HG03064 (cell line): ENCODE data around the gene TOX2.

ENCODE experiments used
- ATAC-seq: cut with Tn5 transposase; IDR thresholded peaks from one replicate; pipeline ENCODE4 v1.9.1; 2021; ENCODE audit warnings: low read depth; ENCODE audit not compliant: unreplicated experiment

TOX2 gene

DNA sequence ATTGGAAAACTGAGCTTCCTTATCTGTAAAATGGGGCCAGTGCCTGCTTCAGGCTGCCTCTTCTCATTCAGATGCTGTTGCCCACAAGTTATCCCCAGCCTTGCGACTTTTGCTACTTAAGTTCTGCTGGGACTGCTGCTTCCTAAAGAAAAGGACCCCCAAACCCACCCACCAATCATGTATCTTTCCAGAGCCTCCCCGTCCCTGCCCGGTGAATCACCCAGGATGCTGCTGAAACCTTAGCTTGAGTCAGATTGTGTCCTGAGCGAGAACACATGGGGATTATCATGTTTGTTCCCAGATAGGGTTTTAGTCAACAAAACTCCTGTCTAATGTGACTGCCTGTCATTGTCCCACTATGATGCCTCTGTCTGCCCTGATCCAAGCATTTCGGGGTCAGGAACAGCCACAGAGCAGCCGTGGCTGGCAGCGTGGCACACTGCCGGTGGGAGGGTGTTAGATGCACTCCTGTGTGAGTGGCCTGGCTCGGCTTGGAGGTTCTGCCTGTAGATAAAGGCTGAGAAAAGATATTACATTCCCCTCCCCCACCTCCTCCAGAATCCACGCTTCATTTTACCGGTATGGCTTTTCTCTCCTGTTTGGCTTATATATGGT, 79.9 kb downstream of the TOX2 start:
- no peak for ATAC-seq

GRCh38 chr20:43995645-43996044, 81.0 kb downstream of the TOX2 start:
- ATAC-seq: no peak

- ATAC-seq: no peak
Measured at GRCh38 chr20:43996240-43996930, 81.7 kb downstream of the TOX2 start.

DNA sequence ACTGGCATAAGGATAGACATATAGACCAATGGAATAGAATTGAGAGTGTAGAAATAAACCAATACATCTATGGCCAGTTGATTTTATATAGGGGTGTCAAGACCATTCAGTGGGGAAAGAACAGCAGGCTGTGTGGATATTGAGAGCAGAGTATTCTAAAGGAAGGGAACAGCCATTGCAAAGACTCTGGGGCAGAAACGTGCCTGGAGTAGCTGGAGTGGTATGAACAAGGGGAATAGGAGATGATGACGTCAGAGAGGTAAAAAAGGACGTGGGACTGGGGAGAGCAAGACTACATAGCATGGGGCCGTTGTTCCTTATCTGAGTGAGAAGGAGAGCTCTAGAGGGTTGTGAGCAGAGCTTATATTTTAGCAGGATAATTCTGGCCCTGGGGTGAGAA, 85.2 kb downstream of the TOX2 start:
- ATAC-seq: no peak

DNA sequence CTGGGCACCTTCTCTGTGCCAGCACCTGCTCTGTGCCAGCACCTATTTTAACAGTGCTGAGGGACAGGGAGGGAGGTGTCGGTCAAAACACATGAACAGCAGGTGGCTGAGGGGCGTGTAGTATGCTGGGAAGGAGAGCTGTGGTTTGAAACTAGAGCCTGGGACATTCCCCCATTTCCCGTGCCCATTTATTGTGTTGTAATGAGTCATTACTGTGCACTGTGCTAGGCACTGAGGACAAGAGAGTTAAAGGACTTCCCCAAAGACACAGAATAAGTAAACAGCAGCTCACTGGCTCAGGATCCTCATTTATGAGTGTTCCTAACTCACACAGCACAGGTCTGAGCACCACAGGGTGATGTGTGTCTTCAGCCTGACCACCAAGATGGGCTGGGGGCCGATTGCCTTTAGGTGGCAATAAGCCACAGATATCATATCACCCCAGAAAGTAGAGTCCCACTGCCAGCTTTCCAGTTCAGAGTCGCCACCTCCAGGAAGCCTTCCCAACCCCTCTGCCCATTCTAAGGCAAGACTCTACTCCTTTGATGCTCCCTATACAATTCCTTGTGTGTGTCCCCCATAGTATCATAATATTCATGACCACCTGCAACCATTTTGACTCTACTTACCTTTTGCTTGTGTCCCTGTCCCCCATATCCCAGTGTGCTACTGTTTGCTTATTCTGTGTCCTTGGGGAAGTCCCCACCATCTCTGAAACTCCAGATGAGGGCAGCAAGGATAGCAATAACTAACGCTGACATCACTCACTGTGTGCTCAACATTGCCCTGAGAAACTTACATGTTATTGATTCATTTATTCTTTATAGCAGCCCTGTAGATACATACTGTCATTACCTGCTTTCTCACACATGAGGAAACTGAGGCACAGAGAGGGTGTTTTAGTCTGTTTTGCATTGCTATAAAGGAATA, 87.3 kb downstream of the TOX2 start:
- ATAC-seq: no peak

DNA sequence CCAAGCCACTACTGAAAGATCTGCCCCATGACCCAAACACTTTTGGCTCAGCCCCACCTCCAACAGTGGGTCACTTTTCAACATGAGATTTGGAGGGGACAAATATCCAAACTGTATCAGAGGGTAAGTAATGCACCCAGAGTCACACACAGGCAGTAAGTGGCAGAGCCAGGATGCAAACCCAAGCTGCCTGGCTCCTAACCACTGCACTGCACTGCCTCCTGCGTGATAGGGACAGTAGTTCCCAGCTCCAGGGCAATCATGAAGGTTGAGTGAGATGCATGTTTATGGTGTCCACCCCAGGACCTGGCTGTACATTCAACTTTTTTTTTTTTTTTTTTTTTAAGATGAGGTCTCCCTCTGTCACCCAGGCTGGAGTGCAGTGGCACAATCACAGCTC, 88.2 kb downstream of the TOX2 start:
- no peak for ATAC-seq

DNA sequence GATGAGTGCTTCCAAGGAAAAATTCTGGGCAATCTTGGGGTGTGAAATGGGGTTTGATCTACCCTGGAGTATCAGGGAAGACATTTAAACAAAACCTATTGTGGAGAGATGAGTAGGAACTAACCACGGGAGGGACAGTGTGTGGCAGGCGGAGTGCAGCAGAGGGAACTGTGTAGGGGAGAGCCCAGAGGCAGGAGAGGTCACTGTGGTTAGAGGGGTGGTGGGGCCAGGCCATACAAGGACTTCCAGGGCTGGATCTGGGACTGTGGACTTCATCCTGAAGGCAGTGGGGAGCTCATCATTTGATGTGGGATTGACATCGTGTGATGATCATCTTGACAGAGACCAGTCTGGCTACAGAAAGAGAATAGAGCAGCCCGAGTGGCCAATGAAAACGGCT, 89.0 kb downstream of the TOX2 start:
- no peak for ATAC-seq

GRCh38 chr20:44004306-44004915, 89.8 kb downstream of the TOX2 start:
- ATAC-seq: no peak

DNA sequence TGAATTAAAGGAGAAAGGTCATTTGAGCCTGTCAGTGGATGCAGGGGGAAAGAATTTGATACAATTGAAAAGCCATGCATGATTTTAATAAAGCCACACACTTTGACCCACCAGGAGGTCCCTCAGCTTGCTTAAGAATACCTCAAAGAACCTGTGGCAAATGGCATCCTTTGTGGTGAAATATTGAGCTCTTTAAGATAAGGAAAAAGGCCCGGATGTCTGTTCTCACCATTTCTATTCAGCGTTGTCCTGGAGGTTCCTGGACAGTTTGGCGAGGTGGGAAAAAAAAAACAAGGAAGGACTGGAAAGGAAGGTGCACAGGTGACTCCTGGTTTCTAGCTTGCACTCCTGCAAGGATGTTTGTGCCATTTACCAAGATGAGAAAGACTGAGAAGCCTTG, 91.0 kb downstream of the TOX2 start:
- ATAC-seq: no peak

- no peak for ATAC-seq
Measured at GRCh38 chr20:44006126-44006525, 91.5 kb downstream of the TOX2 start.

DNA sequence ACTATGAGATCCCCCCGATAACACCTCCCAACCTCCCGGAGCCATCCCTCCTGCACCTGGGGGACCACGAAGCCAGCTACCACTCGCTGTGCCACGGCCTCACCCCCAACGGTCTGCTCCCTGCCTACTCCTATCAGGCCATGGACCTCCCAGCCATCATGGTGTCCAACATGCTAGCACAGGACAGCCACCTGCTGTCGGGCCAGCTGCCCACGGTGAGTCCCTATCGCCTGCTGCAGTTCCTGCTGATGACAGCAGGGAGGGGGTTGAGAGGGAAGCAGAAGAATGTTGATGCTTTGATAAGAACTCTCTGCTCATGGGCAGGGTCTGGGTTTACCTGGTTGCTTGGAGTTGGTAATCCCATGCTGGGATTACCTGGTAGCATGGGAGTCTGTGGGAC, 91.9 kb downstream of the TOX2 start:
- no peak for ATAC-seq

- no peak for ATAC-seq
Measured at GRCh38 chr20:44008806-44009678, 94.4 kb downstream of the TOX2 start.

GRCh38 chr20:44009679-44009992, 95.0 kb downstream of the TOX2 start:
- ATAC-seq: no peak

DNA sequence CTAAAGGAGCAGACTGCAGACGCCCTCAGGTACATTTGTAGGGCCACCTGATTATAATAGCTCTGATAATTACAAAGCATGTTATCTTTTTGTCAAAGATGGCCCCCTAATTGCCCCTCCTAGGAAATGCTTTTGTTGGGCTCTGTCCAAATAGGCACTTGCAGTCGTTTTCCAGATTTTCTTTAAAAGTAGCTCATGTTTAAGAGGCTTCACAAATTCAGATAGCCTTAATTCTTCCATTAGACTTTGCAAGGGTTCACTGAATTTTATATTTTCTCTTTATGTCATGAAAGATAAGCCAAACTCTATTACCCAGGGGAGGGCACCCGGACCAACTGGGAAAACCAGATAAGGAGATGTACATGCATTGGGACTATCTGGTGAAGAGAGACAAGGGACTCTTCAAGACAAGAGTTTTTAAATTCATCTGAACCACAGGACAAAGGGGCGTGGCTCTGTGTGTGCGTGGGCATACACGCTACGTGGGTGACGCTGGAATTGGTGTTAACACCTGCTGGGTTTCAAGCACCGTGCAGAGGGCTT, 95.6 kb downstream of the TOX2 start:
- ATAC-seq: no peak

DNA sequence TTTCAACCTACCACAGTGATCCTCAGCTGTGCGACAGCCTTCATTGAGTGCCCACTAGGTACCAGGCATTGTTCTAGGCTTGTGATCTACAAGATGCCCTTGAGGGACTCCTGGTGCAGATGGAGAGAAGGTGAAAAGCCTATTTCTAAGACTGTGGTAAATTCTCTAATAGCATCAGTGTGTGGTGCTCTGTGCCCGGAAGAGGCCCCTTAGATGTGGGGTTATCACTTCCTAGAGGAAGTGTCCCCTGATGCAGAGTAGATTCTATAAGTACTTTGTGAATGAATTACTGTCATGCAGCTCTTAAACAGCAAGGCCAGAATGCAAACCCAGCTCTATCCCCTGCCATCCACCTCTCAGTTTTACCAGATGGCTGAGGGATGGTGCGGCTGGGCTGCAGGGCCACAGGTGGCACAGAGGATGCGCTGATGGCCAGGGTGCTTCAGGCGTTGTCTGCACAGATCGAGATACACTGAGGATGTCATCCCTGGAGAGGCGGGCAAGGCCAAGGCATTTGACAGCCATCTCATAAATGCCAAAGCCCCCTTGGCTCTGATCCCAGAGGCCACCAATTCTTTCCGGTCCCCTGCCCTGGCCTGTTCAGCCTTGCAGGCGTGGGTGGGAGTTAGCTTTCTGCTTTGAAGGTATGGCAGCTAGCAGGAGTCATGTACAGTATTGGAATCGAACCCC, 96.7 kb downstream of the TOX2 start:
- ATAC-seq: no peak

DNA sequence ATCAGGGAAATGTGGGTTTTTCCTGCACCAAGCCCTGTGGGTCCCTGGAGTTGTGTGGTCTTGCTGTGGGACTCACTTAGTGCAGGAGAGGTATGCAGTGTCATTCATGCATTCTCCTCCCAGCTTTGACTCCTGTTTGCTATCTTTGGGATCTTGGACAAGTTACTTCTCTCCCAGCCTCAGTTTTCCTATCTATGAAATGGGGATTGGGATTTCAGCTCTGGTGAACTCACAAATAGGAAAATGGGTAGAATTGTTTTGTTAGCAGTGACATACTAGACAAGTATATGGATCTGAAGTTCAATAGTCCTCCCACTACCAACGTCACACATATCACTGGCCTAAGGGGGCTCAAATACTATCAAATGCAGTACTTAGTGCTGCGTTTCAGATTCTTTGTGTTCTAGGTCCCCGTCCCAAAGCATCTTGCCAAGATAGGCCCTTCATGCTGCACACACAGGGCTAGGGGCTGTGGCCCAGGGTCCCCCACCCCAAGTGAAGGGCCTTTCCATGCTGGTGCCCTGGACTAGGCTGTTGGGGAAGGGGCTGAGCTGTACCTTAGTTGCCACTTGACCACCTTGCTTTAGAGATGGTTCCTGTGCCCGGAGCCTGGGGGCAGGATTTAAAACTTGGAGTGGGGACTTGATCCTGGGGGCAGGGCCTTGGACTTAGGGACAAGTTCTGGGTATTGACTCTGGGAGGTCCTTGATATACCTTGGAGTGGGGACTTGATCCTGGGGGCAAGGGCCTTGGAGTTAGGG, 98.0 kb downstream of the TOX2 start:
- ATAC-seq: no peak

DNA sequence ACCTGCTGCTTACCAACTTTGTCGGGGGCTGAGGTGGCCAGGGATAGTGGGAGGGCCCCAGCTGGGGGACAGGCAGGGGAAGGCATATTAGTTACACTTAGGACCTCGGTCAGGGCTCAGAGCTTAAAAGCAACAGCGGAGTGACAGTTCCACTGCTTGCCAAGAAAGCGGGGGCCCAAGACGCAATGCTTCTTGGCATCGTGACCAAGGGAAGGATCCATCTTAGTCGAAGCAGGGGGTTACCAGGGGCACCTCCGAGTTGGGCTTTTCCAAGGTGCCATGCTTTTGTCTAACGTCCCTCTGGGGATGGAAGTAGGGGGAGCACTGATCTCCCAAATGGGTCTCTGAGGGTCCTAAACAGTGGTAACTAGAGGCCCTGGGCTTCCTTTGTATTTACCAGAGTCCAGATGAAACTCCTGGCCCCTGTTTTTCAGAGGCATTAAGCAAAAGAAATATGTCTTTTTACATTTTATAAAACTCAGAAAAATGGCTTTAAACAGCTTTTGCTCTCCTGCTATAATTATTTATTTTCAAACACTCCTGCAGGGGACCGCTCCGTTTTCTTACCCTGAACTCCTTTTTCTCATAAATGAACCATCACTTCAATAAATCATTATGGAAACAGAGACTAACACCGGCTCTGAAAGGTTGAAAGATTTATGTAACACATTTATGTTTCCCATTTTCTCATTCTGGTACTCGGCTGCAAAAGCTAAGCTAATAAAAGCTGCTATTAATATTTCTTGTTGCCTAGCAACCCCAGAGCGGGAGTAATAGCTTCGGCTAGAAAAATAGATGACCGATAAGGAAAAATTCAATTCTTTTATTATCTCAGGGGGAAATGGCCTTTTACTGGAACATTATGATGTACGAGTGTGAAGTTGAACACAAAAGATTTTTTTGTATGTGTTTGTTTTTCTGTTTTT, 100.4 kb downstream of the TOX2 start:
- no peak for ATAC-seq

GRCh38 chr20:44015733-44016103, 101.1 kb downstream of the TOX2 start:
- no peak for ATAC-seq
